Hematopoietic multipotent progenitor cell treated with erythropoietin and hydrocortisone succinate and interleukin-3 and kit ligand, for 8 days (in vitro differentiated cells): Measurements from ENCODE around the gene C9orf72.
A peak's percentile ranks its signal among the peaks of the same experiment; 100 is the strongest.

Experiments
- DNase-seq: peaks from one replicate; pipeline ENCODE4 v3.0.0-alpha.2; 2015

C9orf72 gene

DNA sequence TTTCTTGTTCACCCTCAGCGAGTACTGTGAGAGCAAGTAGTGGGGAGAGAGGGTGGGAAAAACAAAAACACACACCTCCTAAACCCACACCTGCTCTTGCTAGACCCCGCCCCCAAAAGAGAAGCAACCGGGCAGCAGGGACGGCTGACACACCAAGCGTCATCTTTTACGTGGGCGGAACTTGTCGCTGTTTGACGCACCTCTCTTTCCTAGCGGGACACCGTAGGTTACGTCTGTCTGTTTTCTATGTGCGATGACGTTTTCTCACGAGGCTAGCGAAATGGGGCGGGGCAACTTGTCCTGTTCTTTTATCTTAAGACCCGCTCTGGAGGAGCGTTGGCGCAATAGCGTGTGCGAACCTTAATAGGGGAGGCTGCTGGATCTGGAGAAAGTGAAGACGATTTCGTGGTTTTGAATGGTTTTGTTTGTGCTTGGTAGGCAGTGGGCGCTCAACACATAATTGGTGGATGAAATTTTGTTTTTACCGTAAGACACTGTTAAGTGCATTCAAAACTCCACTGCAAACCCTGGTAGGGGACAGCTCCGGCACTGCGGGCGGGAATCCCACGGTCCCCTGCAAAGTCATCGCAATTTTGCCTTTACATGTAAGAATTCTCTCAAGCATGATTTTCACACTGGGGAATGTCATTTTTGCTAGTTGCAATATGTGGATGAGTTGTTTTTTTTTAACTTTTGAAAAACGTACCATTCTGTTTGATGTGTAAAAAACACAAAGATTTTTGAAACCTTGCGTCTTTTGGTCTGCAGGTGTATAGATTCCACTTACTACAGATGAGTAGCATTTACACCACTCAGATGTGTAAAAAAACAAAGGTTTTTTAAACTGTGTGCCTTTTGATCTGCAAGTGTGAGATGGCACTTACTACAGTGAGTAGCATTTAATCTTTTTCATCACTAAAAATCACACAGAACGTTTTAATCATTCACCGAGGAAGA, 631 bp upstream of the C9orf72 start:
- peak; percentile 100 for DNase-seq

DNA sequence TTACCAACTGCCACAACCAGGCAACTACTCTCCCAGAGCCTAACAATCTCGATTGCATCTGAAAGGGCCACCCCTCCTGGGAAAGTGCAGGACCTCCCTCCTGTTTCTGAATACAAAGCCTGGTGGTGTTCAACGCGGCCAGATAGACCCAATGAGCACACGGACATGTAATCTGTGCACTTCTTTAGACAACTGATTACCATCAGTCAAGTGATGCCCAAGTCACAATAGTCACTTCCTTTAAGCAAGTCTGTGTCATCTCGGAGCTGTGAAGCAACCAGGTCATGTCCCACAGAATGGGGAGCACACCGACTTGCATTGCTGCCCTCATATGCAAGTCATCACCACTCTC, 739 bp downstream of the C9orf72 start:
- DNase-seq, result peak; percentile 63

DNA sequence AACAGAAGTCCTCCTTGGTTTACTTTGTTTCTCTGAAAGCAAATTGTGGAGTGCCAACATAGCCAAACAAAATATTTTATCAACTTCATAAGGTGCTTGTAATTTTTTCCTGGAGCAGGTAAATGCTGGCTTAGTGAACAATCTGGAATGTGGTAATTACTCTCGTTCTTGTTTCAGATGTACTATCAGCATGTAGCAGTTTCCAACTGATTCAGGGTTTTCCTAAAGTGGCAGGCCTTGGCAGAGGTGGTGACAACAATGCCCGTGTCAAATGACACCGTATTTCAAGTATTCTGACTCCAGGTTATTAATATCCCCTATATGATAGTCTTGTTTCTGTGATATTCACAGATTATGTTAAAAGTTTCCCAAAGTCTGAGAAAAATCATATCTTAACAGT, 1.2 kb downstream of the C9orf72 start:
- no peak for DNase-seq

DNA sequence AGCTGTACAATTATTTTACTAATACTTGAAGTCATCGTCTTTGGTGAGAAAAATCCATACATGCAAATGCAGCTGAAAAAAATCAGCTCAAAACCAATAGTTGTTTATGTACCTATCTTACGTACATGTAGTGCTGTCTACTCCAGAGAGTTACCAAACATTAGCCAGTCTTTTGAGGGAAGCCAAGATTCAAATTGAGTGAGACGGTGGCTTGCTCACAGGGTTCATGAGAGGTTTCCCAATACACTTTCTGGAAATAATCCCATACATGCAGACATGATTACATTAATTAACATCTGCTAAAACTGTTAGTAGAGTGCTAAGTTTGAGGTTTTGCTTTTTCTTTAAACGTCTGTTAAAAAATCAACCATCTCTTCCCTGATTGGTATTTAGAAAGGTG, 2.3 kb downstream of the C9orf72 start:
- no peak for DNase-seq

DNA sequence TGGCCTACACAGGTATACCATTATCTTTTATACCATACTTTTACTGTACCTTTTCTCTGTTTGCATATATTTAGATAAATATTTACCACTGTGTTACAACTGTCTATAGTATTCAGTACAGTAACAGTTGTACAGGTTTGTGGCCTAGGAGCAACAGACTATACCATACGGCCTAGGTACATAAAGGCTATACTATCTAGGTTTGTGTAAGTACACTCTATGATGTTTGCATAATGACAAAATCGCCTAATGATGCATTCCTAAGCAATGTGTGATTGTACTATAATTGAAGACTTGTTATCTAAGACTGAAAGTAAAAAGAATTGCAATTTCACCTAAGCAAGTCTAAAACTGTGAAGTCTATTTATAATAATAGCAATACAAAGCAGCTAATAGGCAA, 3.9 kb downstream of the C9orf72 start:
- no peak for DNase-seq

DNA sequence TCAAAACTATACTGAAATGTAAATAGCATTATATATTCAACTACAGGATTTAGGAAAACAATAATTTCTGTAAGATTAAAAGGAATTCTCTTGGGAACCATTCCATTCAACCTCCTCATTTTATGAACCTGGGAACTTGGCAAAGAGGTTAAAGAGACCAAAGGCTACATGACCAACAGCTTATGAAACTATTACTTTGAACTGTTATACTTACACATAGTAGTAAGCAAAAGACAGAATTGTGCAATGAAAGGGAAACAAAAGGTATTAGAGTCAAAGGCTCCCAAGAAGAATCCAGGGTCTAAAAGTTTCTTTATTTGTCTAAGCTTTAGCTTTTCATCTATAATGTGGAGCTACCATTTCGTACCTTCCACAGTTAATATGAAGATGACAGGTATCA, 7.2 kb downstream of the C9orf72 start:
- no peak for DNase-seq

DNA sequence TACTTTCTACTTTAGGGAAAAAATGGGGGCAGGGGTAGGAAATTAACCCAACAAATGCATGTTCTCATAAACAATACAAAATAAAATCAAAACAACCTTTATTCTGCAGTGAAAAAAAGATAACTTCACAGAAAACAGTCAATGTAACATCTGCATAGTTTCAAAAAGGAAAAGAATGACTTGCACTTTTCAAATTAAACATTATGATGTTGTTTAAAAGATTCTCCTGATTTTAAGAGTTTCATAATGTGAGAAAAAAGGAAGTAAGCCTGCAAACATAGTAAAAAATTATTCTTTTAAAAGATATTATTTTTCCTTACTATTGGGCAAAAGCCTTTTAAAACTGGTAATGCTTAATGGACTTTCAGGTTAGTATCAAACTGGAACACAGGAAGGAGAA, 7.6 kb downstream of the C9orf72 start:
- no peak for DNase-seq

DNA sequence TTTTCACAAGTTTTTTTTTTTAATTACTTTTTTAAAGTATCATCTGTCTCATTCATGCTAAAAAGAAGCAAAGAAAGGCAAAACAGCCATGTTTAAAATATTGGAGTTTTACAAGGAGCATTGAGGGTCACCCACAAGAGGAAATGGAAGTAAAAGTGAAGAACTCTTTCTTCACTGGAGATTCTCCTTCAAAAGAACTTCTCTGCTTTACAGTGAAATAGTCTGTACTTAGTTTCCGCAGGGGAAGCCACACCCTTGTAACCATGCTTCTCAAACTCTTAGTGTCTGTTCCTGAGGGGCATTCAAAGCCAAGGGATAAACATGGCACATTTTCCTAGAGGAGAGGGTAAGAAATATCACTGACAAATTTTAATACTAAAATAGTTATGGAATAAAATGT, 8.6 kb downstream of the C9orf72 start:
- no peak for DNase-seq

DNA sequence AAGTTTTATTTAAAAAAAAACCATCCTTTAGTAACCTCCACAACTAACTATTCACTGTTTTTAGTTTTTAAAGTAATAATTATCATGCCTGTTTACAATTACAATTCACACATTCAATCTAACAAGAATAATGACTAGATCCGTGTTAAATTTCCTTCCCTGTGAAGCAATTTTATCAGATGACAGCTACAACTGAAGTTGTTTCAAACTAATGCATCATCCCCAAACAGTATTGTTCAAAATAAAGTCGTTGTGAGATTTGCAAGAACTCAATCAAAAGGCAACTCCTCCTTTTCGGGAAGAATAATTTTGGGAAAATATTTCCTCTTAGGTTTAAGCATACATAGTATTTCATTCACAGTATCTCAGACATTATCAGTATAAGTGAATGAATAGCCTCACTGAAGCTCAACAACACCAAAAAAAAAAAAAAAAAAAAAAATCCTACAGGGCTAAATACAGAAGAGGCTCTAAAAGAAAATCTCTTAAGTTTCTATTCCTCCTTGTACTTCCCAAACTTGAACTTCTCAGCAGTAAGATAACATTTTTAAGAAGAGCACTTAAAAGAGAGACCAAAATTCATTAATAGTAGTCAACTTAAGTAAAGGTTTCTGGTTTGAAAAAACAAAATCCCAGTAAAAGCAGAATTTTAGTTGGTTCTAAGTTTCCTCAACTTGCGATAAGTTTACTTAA, 9.4 kb downstream of the C9orf72 start:
- no peak for DNase-seq

DNA sequence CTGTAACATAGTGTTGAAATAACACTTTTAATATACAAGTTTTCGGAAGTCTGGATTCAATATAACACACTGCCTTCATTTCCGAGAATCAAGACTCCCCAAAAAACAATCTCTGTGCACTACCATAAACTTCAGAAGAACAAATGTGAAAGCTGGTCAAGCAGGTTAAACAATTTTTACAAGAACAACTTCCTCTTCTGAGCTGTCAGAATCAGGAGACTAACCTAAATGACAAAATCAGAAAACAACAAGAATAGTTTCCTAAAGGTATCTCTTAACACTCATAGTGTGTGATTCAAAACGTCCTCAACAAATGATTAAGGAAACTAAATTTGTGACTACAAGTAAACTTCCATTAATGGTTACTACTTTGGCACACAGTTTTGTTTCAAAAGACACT, 11.6 kb downstream of the C9orf72 start:
- DNase-seq, result no peak

DNA sequence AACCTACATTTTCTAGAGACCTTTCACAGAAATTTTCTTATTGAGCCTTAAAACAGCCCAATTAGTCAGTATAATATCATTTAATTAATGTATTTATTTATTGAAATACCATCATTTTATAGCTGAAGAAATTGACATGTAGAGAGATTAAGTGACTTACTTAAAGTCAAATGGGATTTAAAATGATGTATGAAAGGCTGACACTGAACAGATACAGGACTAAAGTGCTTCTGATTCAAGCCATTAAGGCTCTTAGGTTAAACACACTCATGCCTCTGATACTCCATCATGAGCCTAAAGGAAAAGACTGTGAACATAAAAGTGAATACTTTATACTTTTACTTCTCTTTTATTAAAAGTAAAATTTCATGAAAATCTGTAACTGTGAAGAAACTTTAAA, 12.8 kb downstream of the C9orf72 start:
- DNase-seq, result no peak

DNA sequence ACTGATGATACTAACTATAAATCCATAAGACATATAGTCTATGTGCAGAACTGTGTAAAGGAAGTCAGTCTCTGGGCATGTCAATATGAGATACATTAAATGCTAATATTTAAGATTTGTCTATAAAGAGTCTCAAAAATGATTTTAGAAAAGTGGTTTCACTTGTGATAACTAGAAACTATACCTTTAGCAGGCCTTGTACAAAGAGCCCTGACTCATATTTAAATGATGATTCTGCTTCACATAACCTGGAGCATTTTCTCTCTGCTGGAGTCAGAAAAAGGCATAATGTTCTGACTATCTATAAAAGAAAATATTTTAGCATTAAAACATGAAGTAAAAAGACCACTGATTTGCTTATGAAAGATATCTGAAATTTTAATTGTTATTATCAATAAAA, 15.0 kb downstream of the C9orf72 start:
- DNase-seq, result no peak

DNA sequence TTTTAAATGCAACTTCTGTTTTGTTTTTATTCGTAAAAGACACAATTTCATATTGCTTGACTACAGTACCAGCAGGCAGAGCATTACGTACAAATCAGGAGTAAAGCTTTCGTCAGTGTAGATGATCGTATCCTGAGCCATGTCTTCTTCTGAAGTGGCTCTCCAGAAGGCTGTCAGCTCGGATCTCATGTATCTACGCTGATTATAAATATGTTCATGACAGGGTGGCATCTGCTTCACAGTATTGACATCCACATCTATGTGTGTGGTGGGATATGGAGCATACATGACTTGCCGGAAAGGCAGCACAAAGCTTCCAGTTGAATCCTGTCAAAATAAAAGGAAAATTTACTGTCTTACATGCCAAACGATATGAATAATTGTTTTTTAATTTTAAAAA, 16.8 kb downstream of the C9orf72 start:
- no peak for DNase-seq

DNA sequence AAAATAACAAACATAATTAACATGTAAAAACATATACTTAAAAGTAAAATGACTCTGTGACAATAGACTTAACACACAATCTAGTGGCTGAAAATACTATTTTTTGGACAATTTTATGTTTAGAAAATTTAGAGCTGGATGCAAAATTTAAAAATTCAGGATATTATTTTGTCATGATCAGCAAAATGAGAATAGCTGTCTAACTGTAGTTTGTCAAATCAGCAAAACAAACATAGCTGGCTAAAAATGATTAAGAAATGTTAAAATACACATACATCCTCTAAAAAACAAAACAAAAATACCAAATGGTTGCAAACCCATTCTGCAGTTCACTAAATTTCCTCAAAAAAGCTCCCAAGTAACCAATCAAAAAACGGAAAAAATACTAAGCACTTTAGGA, 18.6 kb downstream of the C9orf72 start:
- no peak for DNase-seq

DNA sequence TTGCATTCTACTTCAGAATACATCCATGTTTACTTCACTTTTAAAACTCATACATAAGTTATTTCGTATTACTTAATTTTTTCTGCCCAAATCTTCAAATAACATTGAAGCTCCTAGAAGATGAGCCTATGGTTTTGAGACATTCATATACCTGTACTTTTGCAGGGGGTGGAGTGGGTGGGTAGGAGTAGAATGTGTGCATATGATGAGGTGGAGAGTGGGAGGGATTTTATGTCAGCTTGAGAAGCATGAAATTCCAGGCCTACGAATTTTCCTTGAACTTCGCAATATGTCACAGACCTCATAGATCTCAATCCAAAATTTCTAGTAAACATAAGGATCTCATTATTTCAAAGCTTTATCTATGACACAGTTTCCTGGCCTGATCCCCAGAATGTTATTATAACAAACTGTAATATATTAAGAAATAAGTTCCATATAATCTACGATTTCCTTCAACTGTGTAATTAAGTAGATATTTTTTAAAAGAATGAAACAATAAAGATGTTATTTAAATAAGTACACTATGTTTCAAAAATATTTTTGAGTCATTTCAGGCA, 24.0 kb downstream of the C9orf72 start:
- no peak for DNase-seq

DNA sequence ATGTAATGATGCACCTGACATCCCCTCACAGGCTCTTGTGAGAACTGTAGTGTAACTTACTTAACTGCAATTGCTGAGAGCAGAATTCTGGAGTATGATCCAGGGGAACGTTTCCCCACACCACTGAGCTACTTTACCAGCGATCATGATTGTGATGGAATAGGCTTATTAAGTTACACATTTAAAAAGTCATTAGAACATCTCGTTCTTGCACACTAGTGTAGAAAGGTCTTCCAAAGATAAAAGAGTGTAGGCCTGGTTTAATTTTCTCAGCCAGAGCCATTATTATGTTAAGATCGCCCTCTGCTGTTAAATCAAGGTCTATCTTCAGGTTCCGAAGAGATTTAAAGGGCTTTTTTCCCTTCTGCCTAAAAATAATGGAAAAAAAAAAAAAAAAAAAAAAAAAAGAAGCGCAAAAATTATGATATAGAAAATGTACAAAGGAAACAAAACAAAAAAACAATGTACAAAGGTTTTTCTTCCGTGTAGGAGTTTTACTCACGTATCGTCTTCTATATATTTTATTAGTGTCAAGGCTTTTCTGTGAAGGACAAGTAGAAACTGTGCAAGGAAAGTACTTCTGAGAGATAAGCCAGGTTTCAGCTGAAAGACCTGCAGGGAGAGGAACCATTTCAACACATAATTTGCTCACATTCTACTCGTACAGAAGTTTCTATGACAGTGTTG, 25.1 kb downstream of the C9orf72 start:
- DNase-seq, result peak; percentile 57

DNA sequence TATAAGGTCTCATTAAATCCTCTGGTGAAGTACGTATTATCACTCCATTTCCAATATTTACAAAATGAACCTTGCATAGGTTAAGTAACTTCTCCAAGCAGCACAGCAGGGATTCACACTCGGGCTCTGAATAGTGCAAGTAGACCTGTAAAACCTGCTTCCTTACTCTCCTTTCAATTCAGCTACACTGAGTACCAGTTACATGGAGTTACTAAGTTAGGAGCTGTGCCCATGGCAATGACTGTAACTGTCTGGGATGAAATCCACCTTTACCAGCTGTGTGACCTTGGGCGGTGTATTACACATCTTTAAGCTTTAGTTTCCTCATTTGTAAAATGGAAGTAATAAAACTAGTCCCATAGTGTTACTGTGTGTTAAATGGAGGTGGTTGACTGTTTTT, 27.8 kb downstream of the C9orf72 start:
- DNase-seq, result no peak

DNA sequence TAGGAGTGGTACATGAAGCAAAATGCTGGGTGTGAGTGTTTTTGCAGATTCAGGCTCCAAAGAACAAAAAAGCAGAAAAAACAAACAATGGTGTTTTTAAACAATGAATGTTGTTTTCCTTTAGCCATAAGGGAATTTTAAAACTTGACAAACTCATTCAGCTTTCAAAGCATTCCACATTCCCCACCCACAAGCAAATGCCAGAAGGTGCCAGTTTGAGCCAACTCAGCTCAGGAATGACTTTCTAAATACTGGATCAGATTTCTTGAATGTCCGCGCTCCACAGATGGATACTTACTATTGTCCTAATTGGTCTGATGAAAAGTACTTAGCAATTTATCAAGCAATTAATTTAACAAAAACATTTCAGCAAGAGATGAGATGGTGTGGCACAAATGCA, 30.8 kb downstream of the C9orf72 start:
- DNase-seq, result no peak

DNA sequence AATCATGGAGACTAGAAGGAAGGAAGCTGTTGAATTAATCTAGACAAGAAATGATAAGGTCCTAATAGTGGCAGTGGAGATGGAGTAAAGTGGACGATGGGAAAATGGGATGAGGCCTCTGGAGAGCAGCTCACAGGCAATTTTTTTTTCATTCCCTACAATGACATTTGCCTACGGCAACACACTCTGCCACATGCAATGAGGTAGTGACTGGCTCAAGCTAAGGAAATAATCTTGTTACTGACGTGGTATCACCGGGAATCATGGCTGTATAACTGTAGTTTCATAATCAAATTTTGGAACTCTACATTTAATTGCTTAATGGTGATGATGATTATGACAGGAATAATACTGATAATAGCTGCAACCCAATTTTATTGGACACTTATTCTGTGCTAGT, 31.5 kb downstream of the C9orf72 start:
- DNase-seq, result no peak

DNA sequence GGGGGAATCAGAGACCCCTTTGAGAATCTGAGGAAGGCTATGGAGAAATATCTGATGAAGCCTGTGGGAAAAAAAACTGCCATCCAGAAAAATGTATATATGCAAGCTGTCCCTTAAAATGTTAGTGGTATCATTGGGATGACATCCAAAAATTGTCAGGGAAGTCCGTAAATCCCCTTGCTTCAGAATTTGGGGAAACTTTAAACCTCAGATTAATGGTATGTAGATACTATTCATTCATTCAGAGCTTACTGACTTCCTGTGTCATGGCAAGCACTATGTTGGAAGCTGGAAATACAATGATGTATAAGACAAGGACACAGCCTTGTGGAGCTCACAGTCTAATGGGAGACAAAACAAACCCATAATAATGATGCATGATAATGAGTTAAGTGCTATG, 32.8 kb downstream of the C9orf72 start:
- DNase-seq, result no peak

DNA sequence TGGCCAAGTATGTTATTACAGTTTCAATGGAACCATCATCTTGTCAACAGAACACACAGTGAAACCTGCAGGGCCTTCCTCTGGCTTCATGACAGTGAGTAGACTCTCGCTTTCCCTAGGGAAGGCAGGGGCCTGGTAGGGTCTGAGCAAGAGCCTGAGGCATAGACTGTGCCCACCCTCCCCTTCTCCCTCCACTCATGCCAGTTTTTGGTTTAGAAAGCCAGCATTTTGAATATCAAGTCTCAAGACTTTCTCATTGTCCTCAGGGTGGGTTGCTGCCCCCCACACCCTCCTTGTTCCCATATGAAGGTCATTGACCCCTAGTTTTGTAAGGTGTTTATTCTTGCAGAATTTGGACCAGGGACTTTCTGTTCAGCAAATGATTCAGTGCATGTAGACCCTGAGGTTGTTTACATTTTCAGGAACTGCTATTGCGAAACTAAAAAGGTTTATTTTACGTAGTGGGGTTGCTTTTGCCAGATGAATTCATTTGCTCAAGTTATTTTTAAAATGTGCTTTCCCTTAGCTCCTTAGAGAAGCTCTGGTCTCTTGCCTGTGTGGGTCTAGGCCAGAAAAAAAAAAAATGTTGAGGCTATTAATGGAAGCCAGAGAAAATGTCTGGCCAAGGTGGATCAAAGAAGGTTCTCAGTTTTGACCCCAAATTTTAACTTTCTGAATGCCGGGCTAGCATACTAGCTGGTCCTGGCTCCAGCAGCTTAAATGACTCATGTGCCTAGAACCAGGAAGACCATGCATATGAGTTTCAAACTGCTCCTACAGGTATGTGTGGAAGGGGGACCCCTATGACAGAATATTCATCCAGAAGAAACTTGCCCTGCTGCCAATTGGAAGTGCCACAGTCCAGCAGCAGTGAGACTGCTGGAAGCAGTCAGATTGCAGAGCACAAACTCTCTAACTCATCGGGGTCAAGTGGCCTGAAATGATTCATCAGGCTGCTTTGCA, 33.5 kb downstream of the C9orf72 start:
- DNase-seq, result no peak

DNA sequence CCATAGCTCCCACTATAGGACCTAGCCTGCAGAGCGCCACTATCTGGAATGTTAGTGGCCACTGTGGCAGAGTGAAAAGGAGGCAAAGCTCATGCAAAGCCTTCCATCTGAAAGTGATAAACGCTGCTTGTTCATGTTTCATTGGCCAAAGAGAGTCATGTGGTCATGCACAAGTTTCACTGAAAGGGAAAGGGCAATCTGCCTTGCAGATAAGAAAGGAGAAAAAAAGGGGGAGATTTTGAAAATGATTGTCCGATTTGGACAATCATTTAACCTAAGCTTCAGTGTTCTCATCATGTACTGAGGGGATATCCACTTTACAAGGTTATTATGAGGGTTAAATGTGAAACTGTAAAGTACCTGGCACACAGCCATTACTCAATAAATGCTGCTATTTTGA, 34.6 kb downstream of the C9orf72 start:
- no peak for DNase-seq
